Fibroblast of villous mesenchyme (primary cell): ENCODE results near the gene PRSS35. TPM values are rescaled to one million over a fixed set of nuclear protein-coding genes. Genes with fewer than 3 reads are reported as not detected.

Source experiments
- DNase-seq: peaks from one replicate; pipeline ENCODE4 v3.0.0-alpha.2; 2010; ENCODE audit warnings: low read depth
- H3K4me3 ChIP-seq: 2 replicates; pipeline ENCODE4 v1.5.1; 2011; ENCODE audit warnings: low read depth, mild to moderate bottlenecking, low read length
- total RNA-seq: library from RNA; depleted of rRNA; stranded (reverse); fragments of >200 nt; gene quantifications from 2 replicates; pipeline ENCODE4 v1.2.3, GENCODE V29; 2012
- TF ChIP-seq, protein P1 (sequence below): IDR thresholded peaks from 2 replicates; pipeline ENCODE4 v1.5.1; 2012; ENCODE audit warnings: low read depth, mild to moderate bottlenecking, low read length; ENCODE audit not compliant: insufficient read depth

PRSS35 gene
- total RNA-seq, 1 donor: 5.2 TPM

DNA sequence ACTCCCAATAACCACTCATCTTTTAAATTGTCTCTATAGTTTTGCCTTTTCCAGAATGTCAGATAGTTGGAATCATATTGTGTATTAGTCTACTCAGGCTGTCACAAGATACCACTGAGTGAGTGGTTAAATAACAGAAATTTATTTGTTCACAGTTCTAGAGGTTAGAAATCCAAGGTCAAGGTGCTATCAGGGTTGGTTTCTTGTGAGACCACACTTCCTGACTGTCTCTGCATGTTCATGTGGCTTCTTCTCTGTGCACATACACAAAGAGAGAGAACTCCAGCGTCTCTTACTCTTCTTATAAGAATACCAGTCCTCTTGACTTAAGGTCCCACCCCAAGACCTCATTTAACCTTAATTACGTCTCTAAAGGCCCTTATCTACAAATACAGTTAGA lies 23.9 kb upstream of the PRSS35 start:
- no peak overlapping the region for H3K4me3 ChIP-seq
- DNase-seq: no peak
- TF ChIP-seq, protein P1, sequence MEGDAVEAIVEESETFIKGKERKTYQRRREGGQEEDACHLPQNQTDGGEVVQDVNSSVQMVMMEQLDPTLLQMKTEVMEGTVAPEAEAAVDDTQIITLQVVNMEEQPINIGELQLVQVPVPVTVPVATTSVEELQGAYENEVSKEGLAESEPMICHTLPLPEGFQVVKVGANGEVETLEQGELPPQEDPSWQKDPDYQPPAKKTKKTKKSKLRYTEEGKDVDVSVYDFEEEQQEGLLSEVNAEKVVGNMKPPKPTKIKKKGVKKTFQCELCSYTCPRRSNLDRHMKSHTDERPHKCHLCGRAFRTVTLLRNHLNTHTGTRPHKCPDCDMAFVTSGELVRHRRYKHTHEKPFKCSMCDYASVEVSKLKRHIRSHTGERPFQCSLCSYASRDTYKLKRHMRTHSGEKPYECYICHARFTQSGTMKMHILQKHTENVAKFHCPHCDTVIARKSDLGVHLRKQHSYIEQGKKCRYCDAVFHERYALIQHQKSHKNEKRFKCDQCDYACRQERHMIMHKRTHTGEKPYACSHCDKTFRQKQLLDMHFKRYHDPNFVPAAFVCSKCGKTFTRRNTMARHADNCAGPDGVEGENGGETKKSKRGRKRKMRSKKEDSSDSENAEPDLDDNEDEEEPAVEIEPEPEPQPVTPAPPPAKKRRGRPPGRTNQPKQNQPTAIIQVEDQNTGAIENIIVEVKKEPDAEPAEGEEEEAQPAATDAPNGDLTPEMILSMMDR: no peak

DNA sequence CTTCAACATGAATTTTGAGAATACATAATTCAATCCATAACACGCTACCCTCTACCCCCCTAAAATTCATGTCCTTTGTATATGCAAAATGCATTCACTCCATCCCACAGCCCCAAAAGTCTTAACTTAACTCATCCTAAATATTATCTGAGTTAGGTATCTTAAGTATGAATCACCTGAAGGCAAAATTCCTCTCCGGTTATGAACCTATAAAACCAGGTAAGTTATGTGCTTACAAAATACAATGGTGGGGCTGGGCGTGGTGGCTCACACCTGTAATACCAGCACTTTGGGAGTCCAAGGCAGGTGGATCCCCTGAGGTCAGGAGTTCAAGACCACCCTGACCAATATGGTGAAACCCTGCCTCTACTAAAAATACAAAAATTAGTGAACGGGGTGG lies 23.5 kb upstream of the PRSS35 start:
- H3K4me3 ChIP-seq: no peak overlapping the region
- TF ChIP-seq, protein P1: no peak

DNA sequence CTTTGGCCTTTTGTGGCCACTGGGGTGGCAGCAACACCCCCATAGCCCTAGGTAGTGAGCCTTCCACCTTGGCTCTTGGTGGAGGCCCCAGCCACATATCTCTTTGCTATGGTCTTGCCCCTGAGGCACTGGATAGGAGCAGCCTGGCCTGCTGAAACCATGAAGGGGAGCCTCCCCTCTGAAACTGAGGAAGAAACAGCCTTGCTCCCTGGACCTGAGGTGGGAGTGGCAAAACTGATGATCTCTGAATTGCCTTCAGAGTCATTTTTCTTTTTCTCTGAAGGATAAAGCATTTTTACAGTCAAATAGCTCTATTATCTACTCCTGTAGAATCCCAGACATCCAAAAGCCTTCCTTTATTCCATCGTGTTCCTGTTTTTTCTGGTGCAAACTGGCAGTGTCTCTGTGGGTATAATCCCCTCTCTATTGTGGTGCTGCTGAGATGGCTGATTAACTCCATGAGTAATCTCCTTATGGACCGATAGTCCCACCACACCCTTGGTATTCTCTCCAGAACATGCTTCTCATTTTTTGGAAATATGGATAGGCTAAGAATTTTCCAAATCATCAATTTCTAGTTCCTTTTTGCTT lies 22.0 kb upstream of the PRSS35 start:
- H3K4me3 ChIP-seq: no peak overlapping the region
- TF ChIP-seq, protein P1: no peak
- DNase-seq: no peak

More for the DNA sequence above, 23.5 kb upstream of the PRSS35 start:
- DNase-seq: no peak

DNA sequence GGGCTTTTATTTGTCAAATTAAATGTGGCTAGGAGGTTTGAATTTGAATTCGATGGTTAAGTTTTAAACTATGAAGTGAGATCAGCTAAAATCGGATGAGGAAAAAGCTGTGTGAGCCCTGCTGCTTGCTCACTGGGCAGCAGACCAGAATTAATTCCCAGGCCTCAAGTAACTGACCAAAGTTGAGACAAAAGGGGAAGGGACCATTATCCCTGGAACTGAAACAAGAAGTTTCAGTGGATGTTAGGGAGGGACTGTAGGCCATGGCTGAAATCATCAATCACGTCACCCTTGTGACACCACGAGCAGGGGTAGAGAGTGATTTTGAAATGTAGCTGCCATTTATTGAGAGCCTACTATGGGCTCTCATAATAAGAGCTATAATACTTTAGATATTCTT lies 7.0 kb upstream of the PRSS35 start:
- TF ChIP-seq, protein P1: no peak
- no peak overlapping the region for H3K4me3 ChIP-seq
- DNase-seq: no peak

DNA sequence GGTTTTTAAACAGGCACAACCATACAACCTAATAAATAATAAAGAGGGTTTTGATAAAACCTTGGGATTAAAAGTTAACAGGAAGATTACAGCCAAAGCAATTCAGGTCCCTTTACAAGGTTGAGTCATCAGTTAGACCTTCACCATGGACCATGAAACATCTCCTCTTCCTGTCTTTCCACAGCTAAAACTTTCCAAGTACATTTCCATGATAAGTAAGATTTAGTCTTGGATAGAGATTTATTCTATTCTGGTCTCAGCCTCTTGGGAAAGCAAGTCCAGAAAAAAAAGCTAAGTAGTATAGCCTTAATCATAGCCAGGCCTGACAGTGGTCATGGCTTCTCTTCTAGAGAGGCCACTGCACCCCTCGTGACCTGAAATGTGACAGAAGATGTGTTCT lies 2.9 kb upstream of the PRSS35 start:
- TF ChIP-seq, protein P1: no peak
- no peak overlapping the region for H3K4me3 ChIP-seq
- DNase-seq: peak; percentile 37

DNA sequence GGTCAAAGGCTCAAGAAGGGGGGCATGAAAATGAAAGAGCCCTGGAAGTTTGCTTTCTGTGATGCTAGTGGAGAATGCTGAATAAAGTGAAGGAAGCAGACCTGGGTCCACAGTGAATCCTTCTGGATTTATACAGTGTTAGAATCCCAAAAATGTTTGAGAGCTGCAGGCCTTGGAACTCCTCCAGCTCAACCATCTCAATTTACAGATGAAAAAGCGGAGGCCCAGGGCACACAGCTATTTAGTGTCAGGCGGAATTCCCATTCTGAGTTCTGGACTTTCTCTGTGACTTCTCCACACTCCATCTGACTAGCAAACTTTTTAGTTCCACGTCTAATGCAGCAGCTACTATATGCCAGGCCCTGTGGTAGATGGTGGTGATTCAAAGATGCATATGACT lies 1.5 kb upstream of the PRSS35 start:
- H3K4me3 ChIP-seq: no peak overlapping the region
- TF ChIP-seq, protein P1: no peak
- no peak for DNase-seq

DNA sequence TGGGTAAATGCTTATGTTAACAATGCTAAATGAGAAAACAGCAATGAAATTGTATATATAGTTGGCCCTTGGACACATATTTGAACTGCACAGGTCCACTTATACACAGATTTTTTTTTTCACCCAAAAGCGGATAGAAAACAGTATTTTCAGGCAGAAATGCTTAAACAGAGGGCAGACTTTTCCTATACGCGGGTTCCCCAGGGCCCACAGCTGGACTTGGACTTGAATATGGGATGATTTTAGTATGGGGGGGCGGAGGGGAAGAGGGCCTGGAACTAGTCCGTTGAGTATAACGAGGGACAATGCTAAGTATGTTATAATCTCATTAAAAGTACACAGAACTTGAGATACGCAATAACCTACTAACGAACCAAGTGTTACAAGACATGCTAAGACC lies 1.1 kb upstream of the PRSS35 start:
- TF ChIP-seq, protein P1: no peak
- no peak overlapping the region for H3K4me3 ChIP-seq
- no peak for DNase-seq
